Right ventricle myocardium inferior (tissue), 1 donor: ENCODE measurements around the gene MRPL33. TPM values are rescaled to one million over a fixed set of nuclear protein-coding genes. Genes with fewer than 3 reads are reported as not detected.

Experiments
- ATAC-seq: fragments of 200-7000 bp; cut with Tn5 transposase; one replicate; pipeline ENCODE4 v1.9.1; 2020; ENCODE audit warnings: mild to moderate bottlenecking, moderate library complexity
- DNase-seq: peaks from one replicate; pipeline ENCODE4 v3.0.0; 2021; ENCODE audit errors: missing footprints
- intact Hi-C: fragments of 100-400 bp; cut with DNase I; formaldehyde crosslinking; loops from one replicate; pipeline ENCODE4 v1.11.0; 2022
- total RNA-seq: library from RNA; stranded (reverse); fragmentation: NEBNext Ultra II Directional; extraction: Animal tissue kit (Norgen Biotek cat#: 25700); gene quantifications from one replicate; pipeline ENCODE4 v1.2.1, GENCODE V29; 2021
- donor health status: DM: no; HTN: yes; CAD: no; lungs with severe emphysema.

The MRPL33 gene
- total RNA-seq, 1 donor from 2014 or later, result 360 TPM

DNA sequence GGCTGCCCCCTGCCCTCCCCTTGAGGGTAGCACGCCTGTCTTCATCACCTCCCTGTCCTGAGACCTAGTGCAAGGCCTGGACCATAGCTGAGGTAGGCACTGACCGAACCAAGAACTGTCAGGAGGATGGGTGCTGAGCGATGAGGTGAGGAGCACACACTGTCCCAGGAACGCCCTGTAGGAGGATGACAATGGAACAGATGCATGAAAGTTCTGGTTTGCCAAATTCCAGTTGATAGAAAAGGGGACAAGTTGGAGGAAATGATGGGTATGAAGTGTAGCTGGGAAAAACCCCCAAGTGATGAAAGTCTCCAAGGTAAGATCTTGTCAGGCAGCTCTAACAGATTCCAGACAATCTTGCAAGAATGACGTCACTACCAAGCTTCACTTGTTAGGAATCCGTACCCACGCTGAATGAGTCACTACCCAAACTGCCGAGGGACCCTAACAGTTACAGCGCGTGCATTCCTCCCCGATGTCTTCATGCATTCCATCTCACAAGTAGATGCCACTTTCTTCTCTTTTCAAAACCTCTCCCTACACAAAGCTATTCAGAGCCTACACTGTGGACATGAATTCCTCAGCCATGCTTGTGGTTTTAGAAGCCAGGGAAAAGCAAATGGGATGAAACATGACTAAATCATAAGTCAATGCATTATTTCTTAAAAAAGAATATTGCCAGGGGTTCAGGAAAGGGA, 27.6 kb downstream of the MRPL33 start:
- intact Hi-C loops, result loop anchor here (5.0 kb wide), 1 partner anchor 82 kb away; no protein-coding TSS in a partner anchor
- peak; percentile 15 for ATAC-seq

DNA sequence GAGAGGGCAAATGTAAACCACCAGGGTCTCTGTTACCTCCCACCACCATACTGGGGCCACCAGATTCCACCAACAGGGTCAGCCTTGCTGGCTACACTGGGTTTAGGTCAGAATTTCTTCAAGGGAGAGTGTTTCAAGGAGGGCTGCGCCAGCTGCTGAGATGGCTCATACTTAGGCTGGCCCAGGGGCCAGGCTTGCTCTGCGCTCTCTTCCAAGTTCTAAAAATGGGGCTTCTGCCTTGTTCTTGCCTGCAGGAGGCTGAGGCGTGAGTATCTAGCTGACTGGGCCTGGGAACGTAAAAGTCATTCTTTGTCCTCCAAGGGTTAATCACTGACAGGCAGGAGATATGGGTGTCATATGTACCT, 28.1 kb downstream of the MRPL33 start:
- intact Hi-C loops, result loop anchor here (5.0 kb wide), 2 partner anchors 32 to 82 kb away; no protein-coding TSS in a partner anchor
- DNase-seq, result no peak

More for the DNA sequence above, 27.6 kb downstream of the MRPL33 start:
- DNase-seq, result no peak

DNA sequence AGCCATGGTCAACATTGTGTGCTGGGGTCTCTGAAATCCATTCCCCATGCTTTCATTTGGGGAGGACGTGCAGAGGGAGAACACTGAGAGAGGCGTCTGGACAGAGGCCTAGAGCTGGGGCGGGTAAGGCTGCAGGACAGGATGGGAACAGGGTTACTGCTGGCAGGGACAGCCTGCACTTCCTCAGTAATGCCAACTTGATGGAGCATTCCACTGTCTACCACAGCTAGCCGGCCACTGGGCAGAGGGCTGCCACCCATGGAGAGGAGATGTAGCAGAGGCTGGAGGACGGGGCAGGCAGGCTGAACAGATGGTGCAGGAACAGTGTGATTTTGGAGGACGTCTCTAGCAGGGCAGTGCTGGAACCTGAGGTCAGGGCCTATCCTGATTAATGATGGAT, 29.3 kb downstream of the MRPL33 start:
- DNase-seq, result no peak
- peak; percentile 47 for ATAC-seq
- intact Hi-C loops, result loop anchor here (5.0 kb wide), 1 partner anchor 34 kb away; no protein-coding TSS in a partner anchor

More for the DNA sequence above, 28.1 kb downstream of the MRPL33 start:
- ATAC-seq, result no peak

DNA sequence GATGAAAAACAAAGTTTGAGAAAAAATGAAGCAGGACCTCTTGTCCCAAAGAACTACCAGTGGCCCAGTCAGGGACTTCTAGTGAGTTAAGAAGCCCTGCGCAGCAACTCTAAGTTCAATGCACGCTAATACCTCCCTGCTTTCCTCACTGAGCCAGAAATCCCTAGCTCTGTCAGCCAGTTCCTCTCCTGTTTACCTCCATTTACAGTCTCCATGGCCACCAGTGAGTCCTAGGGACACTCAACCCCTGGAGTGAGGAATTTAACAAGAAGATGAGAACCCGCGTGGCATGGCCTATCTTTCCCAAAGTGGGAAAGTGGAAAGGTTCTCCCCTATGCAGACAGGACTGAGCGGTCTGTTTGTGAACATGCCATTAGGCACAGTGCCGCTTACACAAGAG, 31.0 kb downstream of the MRPL33 start:
- intact Hi-C loops, result loop anchor here (5.0 kb wide), 1 partner anchor 35 kb away; no protein-coding TSS in a partner anchor
- peak; percentile 59 for ATAC-seq
- no peak for DNase-seq

DNA sequence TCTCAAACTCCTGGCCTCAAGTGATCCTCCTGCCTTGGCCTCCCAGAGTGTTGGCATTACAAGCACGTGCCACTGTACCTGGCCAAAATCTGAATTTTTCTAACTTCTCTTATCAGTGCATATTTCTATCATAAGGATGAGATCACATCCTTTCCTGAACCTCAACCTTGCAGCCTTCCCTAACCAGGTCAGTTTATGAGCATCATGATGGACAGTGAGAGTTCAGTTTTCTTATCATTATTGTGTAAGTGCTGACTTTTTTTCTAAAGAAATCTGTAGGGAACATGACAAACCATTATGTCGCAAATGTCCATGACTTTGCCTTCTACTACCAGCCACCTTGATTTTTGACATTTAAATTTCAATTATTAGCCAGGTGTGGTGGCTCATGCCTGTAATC, 31.5 kb downstream of the MRPL33 start:
- no peak for DNase-seq
- ATAC-seq, result no peak
- intact Hi-C loops, result loop anchor here (5.0 kb wide), 1 partner anchor 36 kb away; no protein-coding TSS in a partner anchor

DNA sequence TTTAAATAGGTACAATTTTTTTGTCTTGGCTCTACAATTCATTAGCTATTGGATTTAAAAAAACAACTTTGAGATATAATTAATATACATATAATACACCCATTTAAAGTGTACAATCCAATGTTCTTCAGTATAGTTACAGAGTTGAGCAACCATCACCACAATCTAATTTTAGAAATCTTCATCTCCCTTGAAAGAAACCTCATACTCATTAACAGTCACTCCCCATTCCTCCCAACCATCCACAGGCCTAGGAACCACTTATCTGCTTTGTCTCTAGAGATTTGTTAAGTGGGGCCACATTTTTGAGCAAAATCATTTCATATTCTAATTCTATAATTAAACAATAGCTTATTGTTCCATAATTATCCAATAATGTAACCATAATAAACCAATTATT, 32.6 kb downstream of the MRPL33 start:
- ATAC-seq, result no peak
- intact Hi-C loops, result loop anchor here (5.0 kb wide), 1 partner anchor 37 kb away; no protein-coding TSS in a partner anchor
- DNase-seq, result no peak

DNA sequence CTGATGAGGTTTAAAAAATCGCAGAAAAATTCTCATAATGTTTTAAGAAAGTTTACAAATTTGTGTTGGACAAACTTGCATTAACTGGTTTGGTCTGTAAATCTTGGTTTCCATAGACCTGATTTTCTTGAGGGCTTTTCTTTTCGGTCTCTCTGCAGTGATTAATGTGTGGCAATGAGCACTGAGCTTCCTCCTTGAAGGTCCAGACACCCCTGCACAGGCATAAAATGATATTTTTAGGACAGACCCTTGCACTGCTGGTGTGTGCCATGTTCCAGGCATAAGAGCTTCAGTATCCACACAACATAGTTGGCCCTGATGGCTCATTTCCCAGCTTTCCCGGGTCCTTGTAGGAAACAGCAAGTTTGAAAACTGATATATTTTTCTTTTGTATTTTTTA, 33.7 kb downstream of the MRPL33 start:
- DNase-seq (no peak), ATAC-seq (no peak)
- intact Hi-C loops, result no loop called here

DNA sequence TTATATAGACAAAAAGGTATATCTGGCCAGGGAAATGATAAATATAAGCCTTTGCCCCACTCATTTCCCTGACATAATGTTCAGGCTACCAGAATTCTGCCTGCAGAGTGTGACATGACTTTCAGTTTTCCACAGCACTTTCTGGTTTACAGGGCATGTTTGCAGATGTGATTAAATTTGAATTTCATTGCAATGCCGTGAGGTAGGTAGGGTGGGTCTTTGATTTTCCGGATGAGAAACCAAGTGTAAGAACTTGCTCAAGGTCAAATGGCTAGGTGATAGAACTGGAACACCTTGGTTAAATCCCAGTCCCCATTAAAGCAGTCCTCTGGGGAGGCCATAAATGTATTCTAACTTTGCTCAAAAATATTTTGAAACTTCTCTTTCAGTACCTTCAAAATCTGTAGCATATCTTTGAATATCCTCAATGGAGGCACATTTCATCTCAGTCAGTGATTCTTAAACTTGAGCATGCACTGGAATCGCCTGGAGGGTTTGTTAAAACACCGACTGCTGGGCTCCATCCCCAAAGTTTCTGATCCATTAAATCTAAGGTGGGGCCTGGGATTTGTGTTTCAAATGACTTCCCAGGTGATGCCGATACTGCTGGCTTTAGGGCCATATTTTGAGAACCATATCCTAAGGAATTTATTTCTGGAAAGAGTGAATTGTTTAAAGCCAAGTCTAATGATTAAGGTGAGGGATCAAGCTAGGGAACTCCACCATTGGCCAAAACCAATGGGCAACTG, 35.0 kb downstream of the MRPL33 start:
- intact Hi-C loops, result no loop called here
- ATAC-seq (no peak), DNase-seq (no peak)

DNA sequence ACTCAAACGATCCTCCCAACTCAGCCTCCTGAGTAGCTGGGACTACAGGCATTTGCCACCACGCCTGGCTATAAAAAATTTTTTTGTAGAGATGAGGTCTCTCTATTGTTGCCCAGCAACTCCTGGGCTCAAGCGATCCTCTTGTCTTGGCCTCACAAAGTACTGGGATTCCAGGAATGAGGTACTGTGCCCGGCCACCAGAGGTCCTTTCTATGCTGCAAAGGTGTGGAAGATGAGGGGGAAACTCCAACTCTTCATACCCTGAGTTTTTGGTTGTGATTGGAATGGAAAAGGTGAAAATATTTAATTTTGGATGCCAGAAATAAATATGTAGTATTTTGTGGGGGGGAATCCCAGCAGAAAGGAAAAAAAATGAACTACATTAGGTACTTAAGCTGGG, 36.0 kb downstream of the MRPL33 start:
- intact Hi-C loops, result no loop called here
- DNase-seq (no peak), ATAC-seq (no peak)

DNA sequence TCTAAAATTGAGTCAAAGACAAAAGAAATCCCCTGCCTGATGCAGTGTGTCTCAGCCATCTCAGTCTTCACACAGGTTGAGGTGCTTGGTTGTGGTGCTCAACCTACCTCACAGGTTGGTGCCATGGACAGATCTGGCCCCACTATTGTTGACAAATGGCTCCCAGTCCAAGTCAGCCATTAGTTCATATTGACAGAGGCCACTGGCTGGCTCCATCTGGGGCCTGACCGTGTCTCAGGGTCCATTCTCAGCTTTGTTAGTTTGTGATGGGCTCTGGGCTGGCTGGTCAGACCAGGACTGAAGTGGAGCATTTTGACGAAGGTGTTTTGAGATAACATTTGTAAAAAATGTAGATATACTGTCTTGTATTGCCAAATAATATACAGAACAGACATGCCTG, 36.9 kb downstream of the MRPL33 start:
- no peak for ATAC-seq
- intact Hi-C loops, result no loop called here

DNA sequence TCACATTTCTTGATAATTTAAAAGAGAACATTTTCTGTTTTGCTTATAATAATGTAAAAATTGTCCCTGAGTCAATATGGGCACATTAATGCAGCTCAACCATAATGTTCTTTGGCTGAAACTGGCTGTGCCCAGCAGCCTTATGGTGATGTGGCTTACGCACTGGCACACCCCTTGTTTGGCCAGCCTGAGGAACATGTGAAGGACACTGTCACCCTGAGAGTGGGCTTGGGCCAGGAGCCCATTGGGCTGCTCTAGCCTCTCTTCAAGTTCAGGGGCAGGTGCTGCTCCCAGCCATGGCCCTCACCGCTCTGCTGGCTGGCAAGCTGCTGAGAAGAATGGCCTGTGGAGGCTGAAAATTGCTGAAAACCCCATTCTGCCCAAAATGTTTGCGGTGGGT, 37.5 kb downstream of the MRPL33 start:
- DNase-seq, result no peak
- intact Hi-C loops, result no loop called here
- ATAC-seq, result peak; percentile 58

More for the DNA sequence above, 36.9 kb downstream of the MRPL33 start:
- DNase-seq, result no peak

DNA sequence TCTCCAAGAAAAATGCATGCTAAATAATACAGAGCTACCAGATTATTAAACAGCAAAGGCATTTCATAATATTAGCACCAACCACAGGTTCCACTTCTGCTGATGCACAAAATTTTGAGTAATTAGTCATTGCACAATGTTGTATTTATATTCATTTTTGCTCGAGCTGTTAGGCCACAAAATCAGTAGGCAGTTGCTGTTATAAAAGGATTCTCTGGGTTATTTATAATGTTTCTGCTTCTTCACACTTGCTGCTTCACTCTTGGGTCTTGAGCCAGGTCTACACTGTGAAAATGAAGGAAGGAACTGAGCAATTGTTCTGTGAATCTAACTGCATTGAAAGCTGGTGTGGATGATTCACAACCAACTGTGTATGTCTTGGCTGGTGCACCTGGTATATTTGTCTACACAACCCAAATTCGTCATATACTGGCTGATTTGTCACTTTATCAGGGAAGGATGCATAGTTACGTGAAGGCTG, 38.3 kb downstream of the MRPL33 start:
- no peak for ATAC-seq
- intact Hi-C loops, result no loop called here
- DNase-seq, result no peak

DNA sequence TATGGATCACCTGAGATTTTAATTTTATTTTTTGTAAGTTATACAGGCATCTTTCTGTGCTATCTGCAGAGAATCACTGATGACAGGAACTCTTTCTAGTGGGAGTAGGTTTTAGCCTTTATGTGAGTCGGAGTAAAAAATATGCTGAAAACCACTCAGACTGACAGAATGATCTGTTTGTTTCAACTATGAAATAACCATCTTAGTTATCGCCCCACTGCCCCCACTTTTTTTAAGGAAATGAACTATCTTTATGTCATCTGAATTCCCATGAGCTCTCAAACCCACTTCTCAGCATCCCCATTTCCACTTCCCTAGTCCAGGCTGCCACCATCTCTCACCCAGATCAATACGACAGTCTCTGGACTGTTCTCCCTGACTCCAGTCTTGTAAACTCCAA, 38.9 kb downstream of the MRPL33 start:
- no peak for DNase-seq
- no peak for ATAC-seq
- intact Hi-C loops, result no loop called here

DNA sequence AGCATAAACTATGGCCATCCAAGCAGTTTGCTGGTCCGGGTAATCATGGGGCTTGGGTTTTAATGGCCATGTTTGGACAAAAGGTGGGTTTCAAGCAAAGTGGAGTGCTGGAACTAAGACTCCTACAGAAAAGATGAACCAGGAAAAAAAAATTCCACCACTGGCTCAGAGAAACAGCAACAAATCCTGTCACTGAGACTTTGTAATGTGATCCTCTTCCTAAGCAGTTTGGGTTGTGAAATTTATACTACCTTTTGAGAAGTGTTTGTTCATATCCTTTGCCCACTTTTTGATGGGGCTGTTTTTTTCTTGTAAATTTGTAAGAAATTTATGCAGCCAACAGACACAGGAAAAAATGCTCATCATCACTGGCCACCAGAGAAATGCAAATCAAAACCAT, 40.2 kb downstream of the MRPL33 start:
- intact Hi-C loops, result no loop called here
- DNase-seq, result no peak
- no peak for ATAC-seq

DNA sequence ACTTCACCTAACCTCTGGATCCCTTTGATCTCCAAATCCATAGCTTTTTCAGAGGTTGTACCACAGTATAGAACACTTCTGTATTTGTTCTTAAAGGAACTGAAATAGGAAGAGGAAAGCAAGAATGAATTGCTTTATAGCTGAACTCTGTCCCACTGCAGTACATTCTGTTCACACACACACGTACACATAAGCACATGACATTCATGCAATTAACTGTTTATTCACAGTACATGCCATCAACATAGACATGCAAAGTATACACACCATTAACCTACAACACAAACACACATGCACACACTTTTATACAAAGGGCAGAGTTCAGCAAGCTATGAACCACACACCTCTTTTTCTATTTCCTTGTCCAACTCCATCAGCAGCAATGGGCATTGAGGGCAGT, 43.2 kb downstream of the MRPL33 start:
- ATAC-seq, result no peak
- intact Hi-C loops, result no loop called here
- no peak for DNase-seq

DNA sequence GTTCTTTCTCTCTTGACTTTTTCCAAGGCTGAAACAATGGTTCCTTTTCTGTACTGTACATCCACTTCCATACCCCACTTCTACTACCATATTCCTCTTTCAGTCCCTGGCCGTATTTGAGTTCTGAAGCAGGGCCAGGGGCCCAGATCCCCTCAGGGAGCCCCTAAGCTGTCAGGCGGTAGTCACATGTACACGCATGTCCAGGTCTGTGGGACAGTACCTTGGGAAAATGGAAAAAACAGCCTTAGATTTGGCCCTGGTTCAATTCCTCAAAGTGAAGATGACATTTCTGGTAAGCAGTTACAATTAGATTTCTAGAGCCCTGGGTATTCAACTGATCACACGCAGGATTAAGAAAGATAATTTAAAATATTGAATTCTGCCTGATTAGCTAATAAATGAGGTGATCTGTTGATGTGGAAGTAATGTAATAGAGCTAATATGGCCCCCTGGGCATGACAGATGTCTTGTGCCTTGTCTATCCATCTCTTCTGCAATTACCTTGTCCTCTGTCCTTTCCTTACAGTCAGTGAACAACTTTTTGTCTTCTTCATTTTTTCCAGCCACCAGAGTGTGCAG, 44.4 kb downstream of the MRPL33 start:
- ATAC-seq (no peak), DNase-seq (no peak)
- intact Hi-C loops, result no loop called here

DNA sequence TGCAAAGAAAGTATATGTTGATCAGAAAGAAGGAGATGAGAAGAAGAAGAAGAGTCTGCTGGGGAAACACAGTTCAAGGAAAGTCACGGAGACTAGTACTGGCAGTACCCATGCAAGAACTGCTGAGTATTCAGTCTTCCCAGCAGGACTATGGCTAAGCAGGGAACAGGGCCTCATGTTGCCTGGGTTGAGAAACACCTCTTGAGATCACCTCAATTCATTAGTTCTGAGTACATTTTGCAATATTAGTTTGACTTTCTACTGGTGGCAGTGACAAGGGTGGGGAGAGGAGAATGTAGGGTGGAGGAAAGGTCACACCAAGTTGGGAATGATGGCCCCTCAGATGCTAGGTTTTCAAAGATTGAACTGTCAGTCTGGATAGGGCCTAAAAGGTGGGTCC, 50.5 kb downstream of the MRPL33 start:
- ATAC-seq, result no peak

DNA sequence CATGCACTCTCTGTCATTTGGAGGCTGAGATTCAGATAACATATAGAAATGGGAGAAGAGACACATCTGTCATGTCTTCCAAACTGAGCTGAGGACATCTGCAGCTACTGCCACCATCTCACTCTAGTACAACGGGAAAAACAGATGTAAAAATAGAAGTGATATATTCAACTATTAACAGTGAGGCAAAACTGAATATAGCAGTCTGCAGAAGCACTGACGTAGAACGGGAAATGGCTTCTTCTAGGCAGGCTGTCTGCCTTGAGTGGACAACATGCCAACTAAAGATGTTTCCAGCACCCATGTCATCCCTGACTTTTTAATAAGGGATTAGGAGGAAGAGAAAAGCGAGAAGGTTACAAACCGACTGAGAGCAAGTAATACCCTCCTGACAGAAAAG, 51.6 kb downstream of the MRPL33 start:
- DNase-seq, result no peak
- peak; percentile 71 for ATAC-seq
- intact Hi-C loops, result no loop called here

More for the DNA sequence above, 50.5 kb downstream of the MRPL33 start:
- intact Hi-C loops, result no loop called here
- DNase-seq, result no peak

DNA sequence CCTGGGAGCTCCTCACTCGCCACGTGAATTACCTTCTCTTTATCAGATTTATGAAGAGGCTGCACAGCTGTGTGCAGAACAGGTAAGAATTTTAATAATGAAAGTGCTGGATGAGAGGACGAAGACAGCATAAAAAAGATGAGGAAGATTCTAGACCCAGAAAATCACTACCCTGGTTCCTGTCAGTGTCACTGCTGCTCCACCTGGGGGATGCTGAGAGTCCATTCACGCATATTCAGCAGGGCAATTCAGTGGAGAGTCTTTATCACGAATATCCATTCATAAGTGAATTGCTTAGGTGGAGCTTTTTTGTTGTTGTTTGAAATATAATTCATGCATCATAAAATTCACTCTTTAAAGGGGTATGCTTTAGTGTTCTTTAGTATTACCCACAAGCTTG, 52.0 kb downstream of the MRPL33 start:
- intact Hi-C loops, result no loop called here
- DNase-seq (no peak), ATAC-seq (peak; percentile 73)

DNA sequence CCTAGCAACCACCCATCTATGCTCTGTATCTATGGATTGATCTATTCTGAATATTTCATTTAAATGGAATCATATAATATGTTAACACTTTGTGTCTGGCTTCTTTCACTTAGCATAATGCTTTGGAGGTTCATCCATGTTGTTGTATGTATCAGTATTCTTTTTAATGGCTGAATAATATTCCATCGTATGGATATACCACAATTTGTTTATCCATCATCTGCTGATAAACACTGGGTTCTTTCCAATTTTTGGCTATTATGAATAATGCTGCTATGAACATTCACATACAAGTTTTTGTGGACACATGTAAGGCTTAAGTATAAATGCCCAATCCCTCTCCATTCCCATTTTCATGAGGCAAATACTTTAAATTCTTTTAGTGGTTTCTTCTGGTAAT, 52.9 kb downstream of the MRPL33 start:
- DNase-seq, result no peak
- intact Hi-C loops, result no loop called here
- no peak for ATAC-seq
